GM19455 (cell line): ENCODE measurements around the gene SGMS1.
A peak's percentile ranks its signal among the peaks of the same experiment; 100 is the strongest.
"Not testable (repeated sequence)": the region's sequence is repeated elsewhere in the genome, so short reads cannot be mapped to it uniquely, and the experiment has no call there.

Source experiments
- ATAC-seq: cut with Tn5 transposase; IDR thresholded peaks from one replicate; pipeline ENCODE4 v1.9.1; 2021; ENCODE audit not compliant: unreplicated experiment

The SGMS1 gene

DNA sequence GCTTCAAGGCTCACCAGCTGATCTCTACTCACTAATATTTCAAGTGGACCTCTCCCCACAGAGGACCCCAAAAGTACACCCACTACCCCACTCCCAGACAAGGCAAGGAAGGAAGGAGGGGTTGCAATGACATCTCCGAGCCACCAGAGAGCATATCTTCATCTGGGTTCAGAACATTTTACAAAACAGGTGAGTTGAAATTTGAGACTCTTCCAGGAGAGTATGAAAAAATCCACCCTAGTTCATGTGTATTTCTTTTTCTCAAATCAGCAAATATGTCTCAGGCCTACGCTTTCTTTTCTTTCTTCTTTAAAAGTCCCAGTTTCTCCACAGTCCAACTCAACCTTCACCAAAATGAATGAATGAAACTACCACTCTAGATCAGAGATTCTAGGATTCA, 61.9 kb downstream of the SGMS1 start:
- no peak for ATAC-seq

DNA sequence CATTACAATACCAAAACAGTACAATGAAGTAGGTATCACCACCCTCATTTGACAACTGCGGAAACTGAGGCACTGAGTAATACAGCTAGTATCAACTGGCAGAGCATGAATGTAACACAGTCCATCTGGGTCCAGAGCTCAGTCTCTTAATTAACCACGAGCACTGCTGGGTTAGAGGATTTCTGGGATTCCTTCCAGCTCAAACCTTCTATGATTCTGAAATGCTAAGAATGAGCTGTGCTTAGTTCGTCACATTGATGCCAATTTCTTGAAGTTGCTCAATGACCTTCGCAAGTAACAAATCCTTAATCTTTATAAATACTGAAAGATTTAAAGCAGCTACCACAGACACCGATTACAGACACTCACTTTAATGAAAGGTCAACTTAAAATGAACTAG, 62.5 kb downstream of the SGMS1 start:
- no peak for ATAC-seq

DNA sequence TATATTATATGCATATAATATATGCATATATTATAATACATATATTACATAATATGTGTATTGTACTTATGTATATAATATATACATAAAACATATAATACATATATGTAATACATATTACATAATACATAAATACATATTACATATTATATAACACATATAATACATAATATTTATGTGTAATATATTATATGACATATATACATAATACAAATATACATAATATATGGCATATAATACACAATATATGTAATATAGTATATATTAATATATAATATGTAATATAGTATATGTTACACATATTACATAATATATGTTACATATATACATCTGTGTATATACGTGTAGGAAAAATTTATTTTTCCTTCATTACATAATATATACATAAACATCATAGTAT, 63.4 kb downstream of the SGMS1 start:
- ATAC-seq: no peak

DNA sequence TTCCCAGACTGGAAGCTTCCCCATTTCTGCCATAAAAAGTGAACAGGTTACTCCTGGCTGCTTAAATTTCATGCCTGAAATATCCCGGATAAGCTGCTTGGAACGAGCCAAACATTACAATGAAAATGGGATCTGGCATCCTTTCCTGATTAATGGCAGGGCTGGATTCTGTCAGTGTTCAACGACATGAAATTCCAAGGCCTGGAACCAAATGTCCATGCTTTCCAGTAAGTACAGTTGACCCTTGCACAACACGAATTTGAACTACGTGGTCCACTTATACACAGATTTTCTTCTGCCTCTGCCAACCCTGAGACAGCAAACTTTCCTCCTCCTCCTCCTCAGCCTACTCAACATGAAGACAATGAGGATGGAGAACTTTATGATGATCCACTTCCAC, 65.4 kb downstream of the SGMS1 start:
- ATAC-seq: no peak

DNA sequence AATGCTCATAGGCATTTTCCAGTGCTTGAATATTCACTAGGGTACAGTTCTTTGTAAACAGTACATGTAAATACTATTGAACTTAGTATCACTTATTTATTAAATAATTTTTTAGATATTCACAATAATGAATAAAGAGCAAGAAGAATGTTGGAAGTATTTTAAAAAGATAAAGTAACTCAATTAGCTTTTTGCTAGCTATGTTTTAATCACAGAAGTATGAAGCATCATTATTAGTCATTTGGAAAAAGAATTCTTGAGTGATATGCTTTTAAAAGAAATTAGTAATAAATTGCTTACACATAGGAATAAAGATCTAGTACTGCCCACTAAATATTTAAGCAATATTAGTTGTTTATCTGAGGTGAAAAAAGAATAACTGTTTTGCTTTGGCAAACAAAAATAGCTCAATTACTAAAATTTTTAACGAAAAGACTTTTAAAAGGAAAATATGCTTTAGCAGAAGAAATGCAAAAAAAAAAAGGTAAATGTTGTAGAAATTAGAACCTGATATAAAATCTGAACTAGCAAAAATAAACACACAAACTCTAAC, 66.5 kb downstream of the SGMS1 start:
- ATAC-seq: no peak

DNA sequence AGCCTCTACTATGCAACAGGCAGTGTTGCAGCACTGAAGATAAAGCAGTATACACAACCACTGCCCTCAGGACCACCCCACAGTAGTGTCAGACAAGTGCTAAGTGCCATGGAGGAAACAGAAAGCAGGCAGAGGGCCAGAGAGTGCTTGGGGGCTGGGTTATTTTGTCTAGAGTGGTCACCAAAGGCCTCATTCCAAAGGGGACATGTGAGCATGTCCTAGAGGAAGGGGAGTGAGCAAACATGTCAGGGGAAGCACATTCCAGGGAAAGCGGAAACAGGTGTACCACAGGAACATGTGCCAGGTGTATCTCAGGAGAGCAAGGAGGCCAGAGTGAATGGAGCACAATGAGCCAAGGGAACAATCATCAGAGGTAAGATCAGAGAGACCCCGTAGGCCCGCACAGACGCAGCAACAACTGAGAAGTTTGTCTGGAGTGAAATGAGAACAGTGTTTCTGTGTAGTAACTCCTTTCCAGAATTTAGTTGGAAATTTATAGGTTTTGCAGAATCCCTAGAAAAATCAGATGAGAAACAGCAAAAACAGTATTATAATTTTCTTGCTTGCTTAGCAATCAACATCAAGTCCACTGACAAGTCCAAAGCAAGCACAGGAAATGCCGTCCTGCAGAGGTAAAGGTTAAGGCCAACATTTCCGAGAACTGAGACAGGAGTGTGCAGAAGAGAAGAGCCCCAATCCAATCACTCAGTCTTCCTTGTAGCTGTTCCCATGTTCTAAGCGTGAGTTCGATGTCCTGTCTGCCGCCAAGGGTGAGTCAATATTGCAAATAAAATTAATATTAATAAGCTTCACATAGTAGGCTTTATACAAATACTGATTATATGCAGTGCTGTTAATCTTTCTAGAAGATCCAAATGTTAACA, 67.3 kb downstream of the SGMS1 start:
- no peak for ATAC-seq

DNA sequence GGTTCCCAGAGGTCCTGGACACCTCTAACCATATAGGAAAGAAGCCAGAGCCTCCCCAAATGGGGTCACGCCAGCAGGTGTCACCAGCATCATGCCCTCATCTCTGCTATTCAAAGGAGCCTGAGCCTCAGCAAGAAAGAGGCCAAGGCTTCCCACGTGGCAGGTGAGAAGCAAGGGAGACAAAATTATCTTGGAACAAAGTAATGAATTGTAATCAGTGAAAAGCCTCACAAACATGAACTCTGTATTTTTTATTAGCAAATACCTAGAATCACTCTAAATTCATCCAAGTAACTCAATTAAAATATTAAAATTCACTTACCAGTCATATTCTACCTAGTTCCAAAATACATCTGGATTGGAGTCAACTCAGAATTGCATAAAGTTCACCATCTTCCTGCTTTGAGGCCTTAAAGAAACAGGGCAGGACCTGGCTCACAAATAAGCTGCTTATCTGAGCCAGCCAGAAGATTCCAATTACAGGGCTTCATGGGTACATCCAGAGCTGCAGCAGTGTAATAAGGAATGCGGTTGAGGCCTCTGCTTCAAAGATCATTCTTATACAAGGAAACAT, 68.7 kb downstream of the SGMS1 start:
- ATAC-seq: no peak

DNA sequence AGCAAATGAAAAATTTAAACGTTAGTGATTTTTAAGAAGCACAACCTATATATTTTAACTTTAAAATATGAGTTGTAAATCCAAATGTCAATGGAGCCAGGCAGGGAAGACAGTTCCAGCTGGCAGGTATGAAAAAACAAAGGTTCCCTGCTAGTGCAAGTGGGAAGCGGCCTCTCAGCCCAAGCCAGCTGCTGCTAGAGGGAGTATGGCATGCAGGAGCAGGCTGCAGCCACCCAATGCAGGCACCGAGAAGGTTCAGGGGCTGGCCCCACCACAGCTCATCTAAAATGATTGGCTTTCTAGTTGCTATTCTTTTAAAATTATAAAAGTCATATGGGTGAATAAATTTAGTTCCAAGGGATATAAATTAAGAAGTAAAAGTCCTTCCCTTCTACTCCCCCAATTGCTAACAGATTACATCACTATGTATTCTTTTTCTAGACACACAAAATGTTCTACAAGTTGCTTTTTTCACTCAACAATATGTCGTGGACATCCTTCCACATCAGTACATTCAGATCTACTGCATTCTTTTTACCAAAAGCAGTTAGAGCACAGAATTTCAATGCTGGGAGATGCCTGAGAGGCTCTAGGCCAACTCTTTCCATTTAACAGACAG, 69.3 kb downstream of the SGMS1 start:
- ATAC-seq: no peak

DNA sequence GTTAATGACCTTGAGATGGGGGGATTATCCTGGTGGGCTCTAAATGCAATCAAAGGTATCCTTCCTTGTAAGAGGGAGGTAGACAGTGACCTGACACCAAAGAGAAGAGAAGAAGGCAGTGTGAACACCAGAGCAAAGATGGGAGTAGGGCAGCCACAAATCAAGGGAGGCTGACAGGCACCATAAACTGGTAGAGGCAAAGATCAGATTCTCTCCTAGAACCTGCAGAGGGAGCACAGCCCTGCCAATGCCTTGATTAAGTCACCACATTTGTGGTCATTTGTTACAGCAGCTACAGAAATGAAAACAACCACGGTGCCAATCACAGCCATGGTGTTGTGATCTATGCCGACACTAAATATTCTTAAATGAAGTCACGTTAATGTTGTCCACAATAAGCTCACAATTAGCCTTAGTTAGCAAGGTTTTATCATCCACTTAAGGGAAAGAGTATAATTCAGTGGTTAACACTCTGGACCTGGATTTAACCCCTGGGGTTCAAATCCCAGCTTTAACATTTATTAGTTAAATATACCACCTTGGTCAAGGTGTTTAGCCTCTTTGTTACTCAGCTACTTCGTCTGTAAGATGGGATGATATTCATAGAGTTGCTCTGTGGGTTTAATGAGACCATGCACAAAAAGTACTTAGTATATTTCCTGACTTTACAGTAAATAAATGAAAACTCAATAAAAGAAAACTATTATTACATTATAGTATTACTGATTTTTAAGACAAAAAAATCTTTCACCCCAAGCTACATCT, 70.8 kb downstream of the SGMS1 start:
- ATAC-seq: no peak

DNA sequence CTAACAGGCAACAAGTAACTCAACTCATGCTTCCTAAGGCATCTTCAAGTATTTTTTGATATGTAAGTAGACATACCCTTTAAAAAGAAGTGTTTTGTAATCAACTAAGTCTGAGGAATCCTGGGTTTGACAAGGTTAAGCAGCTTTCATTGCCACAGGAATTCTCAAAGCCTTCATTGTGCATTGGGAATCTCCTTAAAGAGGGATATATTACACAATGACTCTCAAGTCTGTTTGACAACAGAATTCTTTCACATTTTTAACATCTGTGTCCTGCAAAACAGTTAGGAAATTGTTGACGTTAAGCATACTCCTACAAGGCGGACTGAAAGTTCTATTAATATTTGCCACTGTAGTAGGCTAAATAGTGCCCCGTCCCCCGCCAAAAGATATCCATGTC, 71.4 kb downstream of the SGMS1 start:
- no peak for ATAC-seq

DNA sequence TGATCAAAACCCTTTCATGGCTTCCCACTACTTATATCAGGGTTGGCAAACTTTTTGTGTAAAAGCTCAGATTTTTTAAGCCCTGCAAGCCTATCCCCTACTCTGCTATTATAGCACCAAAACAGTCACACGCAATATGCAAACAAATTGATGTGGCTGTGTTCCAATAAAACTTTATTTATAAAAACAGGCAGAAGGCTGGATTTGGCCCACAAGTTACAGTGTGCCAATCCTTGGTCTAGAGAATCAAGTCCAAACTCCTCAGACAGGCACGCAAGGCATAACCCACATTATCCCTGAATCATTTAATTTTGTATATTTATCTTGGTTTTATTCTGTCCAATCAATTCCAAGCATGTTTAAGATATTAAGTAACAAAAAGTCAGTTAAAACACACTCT, 71.9 kb downstream of the SGMS1 start:
- ATAC-seq: no peak

DNA sequence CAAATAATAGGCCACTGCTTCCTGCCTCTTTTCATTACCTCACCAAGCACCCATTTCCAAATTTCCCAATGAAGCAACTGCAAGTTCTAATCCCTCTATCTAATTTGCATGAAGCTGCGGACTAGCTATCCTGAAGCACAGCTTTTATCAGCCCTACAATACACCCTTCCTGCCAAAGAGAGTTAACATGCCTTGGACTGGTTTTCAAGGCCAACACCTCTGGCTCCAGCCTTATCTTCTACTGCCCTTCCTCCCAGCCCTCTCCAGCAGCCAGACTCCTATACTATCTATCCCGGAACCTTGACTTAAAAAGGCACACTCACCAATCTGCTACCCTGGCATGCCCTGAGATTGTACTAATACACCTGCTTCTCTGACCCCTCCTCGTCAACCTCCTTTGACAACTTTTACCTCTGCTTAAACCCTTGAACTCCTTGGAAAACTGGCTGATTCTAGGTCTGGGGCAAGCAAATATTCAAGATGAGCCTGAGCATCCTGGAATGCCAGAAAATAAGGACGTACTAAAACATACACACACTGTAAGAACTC, 73.4 kb downstream of the SGMS1 start:
- no peak for ATAC-seq

DNA sequence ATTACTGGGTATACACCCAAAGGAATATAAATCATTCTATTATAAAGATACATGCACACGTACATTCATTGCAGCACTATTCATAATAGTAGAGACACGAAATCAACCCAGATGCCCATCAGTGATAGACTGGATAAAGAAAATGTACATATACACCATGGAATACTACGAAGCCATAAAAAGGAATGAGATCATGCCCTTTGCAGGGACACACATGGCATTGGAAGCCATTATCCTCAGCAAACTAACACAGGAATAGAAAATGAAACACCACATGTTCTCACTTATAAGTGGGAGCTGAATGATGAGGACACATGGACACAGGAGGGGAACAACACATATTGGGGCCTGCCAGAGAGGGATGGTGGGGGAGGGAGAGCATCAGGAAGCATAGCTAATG, 74.6 kb downstream of the SGMS1 start:
- not testable (repeated sequence) for ATAC-seq

DNA sequence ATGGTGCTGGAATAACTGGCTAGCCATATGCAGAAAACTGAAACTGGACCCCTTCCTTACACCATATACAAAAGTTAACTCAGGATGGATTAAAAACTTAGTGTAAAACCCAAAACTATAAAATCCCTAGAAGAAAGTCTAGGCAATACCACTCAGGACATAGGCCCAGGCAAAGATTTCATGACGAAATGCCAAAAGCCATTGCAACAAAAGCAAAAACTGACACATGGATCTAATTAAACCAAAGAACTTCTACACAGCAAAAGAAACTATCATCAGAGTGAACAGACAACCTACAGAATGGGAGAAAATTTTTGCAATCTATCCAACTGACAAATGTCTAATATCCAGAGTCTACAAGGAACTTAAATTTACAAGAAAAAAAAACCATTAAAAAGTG, 75.3 kb downstream of the SGMS1 start:
- ATAC-seq: not testable (repeated sequence)

DNA sequence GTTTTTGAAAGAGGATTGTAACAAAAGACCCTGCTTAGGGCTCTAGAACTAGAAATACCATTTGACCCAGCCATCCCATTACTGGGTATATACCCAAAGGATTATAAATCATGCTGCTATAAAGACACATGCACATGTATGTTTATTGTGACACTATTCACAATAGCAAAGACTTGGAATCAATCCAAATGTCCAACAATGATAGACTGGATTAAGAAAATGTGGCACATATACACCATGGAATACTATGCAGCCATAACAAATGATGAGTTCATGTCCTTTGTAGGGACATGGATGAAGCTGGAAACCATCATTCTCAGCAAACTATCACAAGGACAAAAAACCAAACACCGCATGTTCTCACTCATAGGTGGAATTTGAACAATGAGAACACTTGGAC, 77.5 kb downstream of the SGMS1 start:
- not testable (repeated sequence) for ATAC-seq

DNA sequence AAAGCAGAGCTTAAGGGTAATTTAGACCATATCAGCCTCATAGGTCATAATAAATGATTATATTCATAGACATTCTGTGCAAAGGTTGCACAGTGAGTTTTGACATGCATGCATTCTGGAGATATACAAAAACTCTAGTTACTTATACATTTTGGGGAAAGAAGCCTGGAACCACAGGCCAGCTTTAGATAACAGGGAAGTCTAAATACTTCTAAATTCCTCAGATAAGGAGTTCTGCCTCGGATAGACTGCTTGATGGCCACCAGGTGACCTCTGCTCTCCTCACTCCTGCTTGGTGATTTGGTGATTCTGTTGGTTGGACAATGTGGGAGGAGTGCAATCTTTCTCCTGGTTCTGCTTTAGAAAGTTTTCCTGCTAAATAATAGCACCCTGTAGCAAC, 77.9 kb downstream of the SGMS1 start:
- ATAC-seq: no peak

DNA sequence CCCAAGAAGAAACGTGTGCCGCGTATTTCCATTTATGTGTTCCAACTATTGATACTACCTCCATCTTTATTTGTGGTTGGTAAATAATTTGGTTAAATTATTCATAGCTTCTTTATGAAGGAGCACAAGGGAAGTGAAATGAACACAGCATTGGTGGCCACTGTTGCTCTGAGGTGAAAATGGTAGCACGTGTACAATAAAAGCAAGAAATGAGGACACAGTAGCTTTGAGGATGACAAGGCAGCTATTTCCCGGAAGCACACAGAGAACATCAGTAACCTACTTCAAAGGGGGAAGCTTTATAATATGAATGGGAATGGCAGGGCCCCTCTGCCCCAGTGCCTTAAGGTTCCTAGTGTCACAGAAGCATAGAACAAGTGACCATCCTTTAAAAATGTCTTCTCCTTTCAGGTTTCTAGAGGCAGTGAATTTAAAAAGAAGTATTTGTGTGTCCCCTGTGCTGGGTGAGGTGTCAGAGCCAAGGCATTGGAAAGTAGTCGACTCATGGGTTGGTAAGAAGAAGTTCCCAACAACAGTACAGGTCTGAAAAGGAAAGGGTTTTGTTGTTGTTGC, 78.8 kb downstream of the SGMS1 start:
- no peak for ATAC-seq

DNA sequence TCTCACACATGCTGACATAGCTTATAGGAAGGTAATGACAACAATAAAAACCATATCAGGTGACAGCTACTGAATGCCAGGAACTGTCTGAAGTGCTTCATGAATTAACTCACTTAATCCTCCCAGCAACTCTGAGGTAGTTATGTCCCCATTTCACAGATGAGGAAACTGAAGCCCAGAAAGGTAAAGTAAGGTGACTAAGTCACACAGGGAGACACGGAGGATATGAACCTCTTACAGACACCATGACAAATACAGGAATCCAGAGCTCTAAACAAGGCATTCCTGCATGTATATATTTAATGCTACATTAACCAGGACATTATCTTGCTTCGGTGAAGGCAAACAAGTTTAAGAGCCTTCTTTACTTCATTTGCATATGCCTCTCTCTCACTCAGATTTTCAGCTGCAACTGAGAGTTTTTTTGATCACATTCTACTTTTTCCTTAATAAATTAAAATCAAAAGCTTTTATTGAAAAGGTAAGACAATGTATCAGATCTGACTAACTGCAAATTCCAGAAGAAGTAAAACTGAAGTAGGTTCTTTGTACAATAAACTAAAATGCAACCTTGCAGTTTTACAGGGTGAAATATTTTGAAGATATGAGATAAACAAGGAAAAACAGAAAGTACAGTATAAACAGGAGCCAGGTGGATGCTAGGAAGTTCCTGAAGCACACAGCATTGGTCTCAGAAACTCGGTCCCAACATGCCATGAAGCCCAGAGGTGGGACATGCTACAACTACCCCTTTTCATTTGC, 79.5 kb downstream of the SGMS1 start:
- no peak for ATAC-seq

DNA sequence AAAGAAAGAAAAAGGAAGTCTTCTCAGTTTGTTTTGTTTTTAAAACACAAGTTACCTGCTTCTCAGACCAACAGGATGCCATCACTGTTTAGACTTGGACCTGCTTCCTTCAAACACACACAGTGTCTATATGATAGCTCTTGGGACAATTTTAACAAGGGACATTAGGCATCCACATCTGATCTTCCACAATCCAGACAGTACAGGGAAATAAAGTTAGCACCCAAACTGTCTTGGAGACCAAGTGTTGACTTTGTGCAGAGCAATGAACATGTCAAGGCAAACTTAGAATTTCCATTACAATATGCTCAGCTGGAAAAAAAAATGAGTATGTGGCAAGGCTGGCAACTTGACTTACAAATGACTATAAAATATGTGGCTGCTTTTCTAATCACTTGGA, 80.9 kb downstream of the SGMS1 start:
- ATAC-seq: no peak

DNA sequence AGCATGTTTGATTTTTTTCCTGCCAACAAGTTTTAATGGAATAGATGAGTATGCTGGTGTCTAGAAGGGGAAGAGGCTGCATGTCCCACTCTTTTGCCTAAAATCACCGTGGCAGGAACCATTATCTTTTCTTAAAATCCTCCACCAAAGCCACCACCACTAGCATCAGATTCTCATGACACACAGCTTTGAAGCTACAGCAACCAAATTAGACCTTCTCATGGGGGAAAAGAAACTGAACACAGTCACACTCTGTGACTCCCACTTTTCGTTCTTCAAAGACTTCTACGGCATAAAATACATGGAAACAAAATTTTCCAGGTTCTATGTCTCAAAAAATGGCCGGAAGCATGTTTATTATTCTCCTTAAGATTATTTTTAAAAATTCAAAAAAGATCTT, 81.8 kb downstream of the SGMS1 start:
- ATAC-seq: peak; percentile 51
